Measurements from ENCODE around the gene TOP1.

TOP1 gene

GRCh38 chr20:40984496-40984895 is 44.1 kb upstream of the TOP1 start:
- TF ChIP-seq CTCF (IDR thresholded peaks at IDR 0.05; ENCODE audit: low read depth, low read length, missing control alignments), result no peak
- DNase-seq (ENCODE audit: extremely low read depth, low read depth), result no peak

GRCh38 chr20:40986774-40987173 is 41.8 kb upstream of the TOP1 start:
- TF ChIP-seq CTCF (IDR thresholded peaks at IDR 0.05; ENCODE audit: low read depth, low read length, missing control alignments), result no peak
- H3K4me3 ChIP-seq (replicated peaks; ENCODE audit: low read depth, low read length), result no peak overlapping the region
- DNase-seq (ENCODE audit: extremely low read depth, low read depth), result no peak

More at GRCh38 chr20:40984496-40984895, 44.1 kb upstream of the TOP1 start:
- H3K4me3 ChIP-seq (replicated peaks; ENCODE audit: low read depth, low read length), result no peak overlapping the region

GRCh38 chr20:40990542-40991120 is 38.0 kb upstream of the TOP1 start:
- peak; percentile 89 for DNase-seq (ENCODE audit: extremely low read depth, low read depth)
- TF ChIP-seq CTCF (IDR thresholded peaks at IDR 0.05; ENCODE audit: low read depth, low read length, missing control alignments), result peak; percentile 87
- H3K4me3 ChIP-seq (replicated peaks; ENCODE audit: low read depth, low read length), result no peak overlapping the region

- no peak for DNase-seq (ENCODE audit: extremely low read depth, low read depth)
- no peak for TF ChIP-seq CTCF (IDR thresholded peaks at IDR 0.05; ENCODE audit: low read depth, low read length, missing control alignments)
- no peak overlapping the region for H3K4me3 ChIP-seq (replicated peaks; ENCODE audit: low read depth, low read length)
Observed at GRCh38 chr20:40991181-40991889, 37.3 kb upstream of the TOP1 start.

- no peak overlapping the region for H3K4me3 ChIP-seq (replicated peaks; ENCODE audit: low read depth, low read length)
- DNase-seq (ENCODE audit: extremely low read depth, low read depth), result no peak
- no peak for TF ChIP-seq CTCF (IDR thresholded peaks at IDR 0.05; ENCODE audit: low read depth, low read length, missing control alignments)
Observed at GRCh38 chr20:40992349-40993113, 36.1 kb upstream of the TOP1 start.

GRCh38 chr20:40993794-40994540 is 34.7 kb upstream of the TOP1 start:
- DNase-seq (ENCODE audit: extremely low read depth, low read depth), result no peak
- no peak for TF ChIP-seq CTCF (IDR thresholded peaks at IDR 0.05; ENCODE audit: low read depth, low read length, missing control alignments)
- H3K4me3 ChIP-seq (replicated peaks; ENCODE audit: low read depth, low read length), result no peak overlapping the region
